ENCODE measurements around the gene KLHL5.
"Not testable (repeated sequence)": the region's sequence is repeated elsewhere in the genome, so short reads cannot be mapped to it uniquely, and the experiment has no call there.

The KLHL5 gene

DNA sequence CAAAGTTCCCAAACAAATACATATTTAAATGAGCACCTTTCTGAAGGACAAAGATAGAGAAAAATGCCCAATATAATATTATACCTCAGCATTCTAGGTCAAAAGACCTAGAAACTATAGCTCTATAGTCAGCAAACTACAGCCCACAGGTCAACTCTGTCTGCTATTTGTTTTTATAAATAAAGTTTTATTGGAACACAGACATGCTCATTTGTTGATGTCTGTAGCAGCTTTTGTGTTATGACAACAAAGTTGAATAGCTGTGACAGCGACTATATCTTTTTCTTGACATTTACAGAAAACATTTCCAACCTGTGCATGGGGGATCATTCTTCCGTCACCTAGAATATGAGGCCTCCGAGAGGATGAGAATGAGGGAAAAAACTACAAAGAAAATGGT lies 71.6 kb downstream of the KLHL5 start:
- TF ChIP-seq, protein P1, sequence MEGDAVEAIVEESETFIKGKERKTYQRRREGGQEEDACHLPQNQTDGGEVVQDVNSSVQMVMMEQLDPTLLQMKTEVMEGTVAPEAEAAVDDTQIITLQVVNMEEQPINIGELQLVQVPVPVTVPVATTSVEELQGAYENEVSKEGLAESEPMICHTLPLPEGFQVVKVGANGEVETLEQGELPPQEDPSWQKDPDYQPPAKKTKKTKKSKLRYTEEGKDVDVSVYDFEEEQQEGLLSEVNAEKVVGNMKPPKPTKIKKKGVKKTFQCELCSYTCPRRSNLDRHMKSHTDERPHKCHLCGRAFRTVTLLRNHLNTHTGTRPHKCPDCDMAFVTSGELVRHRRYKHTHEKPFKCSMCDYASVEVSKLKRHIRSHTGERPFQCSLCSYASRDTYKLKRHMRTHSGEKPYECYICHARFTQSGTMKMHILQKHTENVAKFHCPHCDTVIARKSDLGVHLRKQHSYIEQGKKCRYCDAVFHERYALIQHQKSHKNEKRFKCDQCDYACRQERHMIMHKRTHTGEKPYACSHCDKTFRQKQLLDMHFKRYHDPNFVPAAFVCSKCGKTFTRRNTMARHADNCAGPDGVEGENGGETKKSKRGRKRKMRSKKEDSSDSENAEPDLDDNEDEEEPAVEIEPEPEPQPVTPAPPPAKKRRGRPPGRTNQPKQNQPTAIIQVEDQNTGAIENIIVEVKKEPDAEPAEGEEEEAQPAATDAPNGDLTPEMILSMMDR (IDR thresholded peaks at IDR 0.05; ENCODE audit: control insufficient read depth, extremely low read depth, insufficient read depth): no peak
- no peak overlapping the region for H3K4me3 ChIP-seq (ENCODE audit: low read depth, low read length)
- DNase-seq (ENCODE audit: low read depth): no peak

DNA sequence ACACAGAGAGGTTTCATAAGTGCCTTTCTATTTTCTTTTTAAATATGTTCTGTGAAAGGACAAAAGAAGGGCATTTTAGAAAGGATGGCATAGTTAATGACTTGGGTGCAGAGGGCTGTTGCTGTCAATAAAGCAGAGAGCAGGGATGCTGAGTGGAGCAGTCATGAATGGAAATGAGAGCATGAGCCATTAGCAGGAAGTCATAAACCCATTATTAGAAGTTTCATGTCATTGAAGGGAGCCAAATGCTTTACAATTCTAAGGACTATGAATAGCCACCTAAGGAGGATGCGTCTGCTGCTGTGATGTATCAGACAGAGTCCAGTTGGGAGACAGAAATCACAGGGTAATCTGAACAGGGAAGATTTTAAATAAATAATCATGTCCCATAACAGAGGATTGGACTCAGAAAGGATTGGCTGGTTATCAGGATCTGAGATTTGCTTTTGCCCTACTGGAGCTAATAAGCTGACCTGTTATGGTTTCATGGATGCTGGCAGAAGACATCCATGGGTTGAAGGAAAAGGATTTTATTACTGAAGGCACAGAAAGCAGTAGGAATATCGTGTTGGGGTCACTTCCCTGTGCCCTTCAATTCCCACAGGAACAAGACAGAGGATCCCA lies 72.8 kb downstream of the KLHL5 start:
- DNase-seq (ENCODE audit: low read depth): no peak
- H3K4me3 ChIP-seq (ENCODE audit: low read depth, low read length): no peak overlapping the region
- TF ChIP-seq, protein P1 (IDR thresholded peaks at IDR 0.05; ENCODE audit: control insufficient read depth, extremely low read depth, insufficient read depth): no peak

DNA sequence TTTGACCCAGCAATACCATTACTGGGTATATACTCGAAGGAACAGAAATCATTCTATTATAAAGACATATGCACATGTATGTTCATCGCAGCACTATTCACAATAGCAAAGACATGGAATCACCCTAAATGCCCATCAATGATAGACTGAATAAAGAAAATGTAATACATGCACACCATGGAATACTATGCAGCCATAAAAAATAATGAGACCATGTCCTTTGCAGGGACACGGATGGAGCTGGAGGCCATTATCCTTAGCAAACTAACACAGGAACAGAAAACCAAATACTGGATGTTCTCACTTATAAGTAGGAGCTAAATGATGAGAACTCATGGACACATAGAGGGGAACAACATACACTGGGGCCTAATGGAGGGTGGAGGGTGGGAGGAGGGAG lies 76.2 kb downstream of the KLHL5 start:
- DNase-seq (ENCODE audit: low read depth); H3K4me3 ChIP-seq (ENCODE audit: low read depth, low read length): not testable (repeated sequence)

DNA sequence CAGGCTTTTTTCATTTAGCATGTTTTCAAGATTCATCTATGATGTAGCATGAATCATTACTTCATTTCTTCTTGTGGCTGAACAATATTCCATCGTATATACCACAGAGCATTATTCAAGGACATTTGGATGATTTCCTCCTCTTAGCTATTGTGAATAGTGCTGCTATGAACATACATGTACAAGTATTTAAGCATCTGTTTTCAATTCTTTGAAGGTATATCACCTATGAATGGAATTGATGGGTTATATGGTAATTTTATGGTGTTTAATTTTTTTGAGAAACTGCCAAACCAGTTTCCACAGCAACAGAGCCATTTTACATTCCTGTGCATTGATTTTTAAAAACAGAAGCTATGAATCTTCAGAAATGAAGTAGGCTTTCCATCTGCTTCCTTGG lies 84.2 kb downstream of the KLHL5 start:
- no peak overlapping the region for H3K4me3 ChIP-seq (ENCODE audit: low read depth, low read length)
- no peak for DNase-seq (ENCODE audit: low read depth)
- TF ChIP-seq, protein P1 (IDR thresholded peaks at IDR 0.05; ENCODE audit: control insufficient read depth, extremely low read depth, insufficient read depth): no peak

DNA sequence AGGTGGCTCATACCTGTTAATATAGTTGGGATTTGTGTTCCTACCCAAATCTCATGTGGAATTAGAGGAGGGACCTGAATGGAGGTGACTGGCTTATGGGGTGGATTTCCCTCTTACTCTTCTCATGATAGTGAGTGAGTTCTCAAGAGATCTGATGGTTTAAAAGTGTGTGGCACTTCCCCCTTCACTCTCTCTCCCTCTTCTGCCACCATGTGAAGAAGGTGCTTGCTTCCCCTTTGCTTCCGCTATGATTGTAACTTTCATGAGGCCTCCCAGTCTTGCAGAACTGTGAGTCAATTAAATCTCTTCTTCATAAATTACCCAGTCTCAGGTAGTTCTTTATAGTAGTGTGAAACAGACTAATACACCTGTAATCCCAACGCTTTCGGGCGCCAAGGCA lies 92.0 kb downstream of the KLHL5 start:
- H3K4me3 ChIP-seq (ENCODE audit: low read depth, low read length): no peak overlapping the region
- TF ChIP-seq, protein P1 (IDR thresholded peaks at IDR 0.05; ENCODE audit: control insufficient read depth, extremely low read depth, insufficient read depth): no peak
- DNase-seq (ENCODE audit: low read depth): no peak

DNA sequence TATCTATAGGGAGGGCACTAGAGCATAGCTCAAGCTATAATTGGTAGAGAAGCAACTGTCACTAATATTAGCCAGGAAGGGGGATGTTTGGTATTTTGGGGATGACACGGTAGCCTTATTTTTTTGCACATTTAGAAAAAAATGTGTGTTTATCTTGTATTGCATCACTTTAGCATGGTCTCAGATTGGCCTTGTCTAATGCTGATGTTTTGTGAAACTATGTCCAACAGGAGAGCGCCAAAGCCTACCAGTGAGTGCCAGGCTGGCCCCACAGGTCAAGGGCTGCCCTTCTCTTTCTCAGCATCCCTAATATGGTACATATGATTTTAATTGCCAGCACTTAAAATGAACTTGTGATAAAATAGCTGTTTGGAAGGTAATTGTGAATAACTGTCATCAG lies 95.5 kb downstream of the KLHL5 start:
- H3K4me3 ChIP-seq (ENCODE audit: low read depth, low read length): no peak overlapping the region
- TF ChIP-seq, protein P1 (IDR thresholded peaks at IDR 0.05; ENCODE audit: control insufficient read depth, extremely low read depth, insufficient read depth): no peak
- DNase-seq (ENCODE audit: low read depth): no peak

DNA sequence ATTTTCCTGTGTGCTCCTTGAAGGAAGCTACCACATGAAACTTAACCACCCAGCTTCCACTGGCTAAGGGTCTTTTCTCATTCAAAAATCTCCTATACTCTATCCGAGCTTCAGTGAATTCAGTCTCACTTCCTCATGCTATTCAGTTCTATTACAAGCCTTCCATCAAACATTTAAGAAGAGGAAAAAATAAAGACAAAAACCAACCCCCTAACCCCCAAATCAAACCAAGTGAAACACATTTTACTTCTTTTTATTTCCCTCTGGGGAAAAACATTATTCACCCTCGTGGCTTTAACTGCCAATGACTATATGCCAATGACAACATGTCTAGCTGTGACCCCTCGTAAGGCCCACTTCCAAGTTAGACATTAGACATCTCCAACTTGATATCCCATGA lies 104.1 kb downstream of the KLHL5 start:
- no peak overlapping the region for H3K4me3 ChIP-seq (ENCODE audit: low read depth, low read length)
- TF ChIP-seq, protein P1 (IDR thresholded peaks at IDR 0.05; ENCODE audit: control insufficient read depth, extremely low read depth, insufficient read depth): no peak
- no peak for DNase-seq (ENCODE audit: low read depth)
